HCT116 (cell line): ENCODE results near the gene NEB. TPM values are rescaled to one million over a fixed set of nuclear protein-coding genes. Genes with fewer than 3 reads are reported as not detected.

Experiments used
- ATAC-seq: fragments of 200-7000 bp; cut with Tn5 transposase; 2 replicates; pipeline ENCODE4 v1.9.1; 2020; ENCODE audit warnings: mild to moderate bottlenecking, moderate library complexity
- BruUV-seq: library from RNA; stranded (reverse); fragments of 400-500 nt; replicated peaks from 2 replicates; lab custom pipeline; 2021; lab: Mats Ljungman, UMichigan
- CTCF ChIA-PET: fragments of 300-600 bp; sonication (Branson Sonifier 250); formaldehyde crosslinking; loops from one replicate; lab custom pipeline; 2021; ENCODE audit warnings: antibody characterized with exemption; lab: Charles Lee
- POLR2A ChIA-PET: fragments of 300-600, 350-600 bp; sonication (Branson Sonifier 250); formaldehyde crosslinking; loops from one replicate; lab custom pipeline; 2021; ENCODE audit warnings: antibody characterized with exemption; lab: Charles Lee
- RAD21 ChIA-PET, 2 experiments: fragments of 300-600 bp; sonication (Branson Sonifier 250); formaldehyde crosslinking; loops; one replicate each; lab custom pipeline; 2023; ENCODE audit warnings: low total read pairs in 2 of 2; ENCODE audit not compliant: uncharacterized antibody in 2 of 2, unreplicated experiment in 2 of 2, low non-redundant PET in 1 of 2; lab: Charles Lee
- DNase-seq: peaks from one replicate; pipeline ENCODE4 v3.0.0-alpha.2; 2010; ENCODE audit warnings: low read depth, low spot score
- H2AFZ ChIP-seq: fragments of 200-600 bp; shearing (Covaris generic), sonication (generic); 2 replicates; pipeline ENCODE4 v1.6.1; 2017; ENCODE audit warnings: low read depth, mixed run types, mixed read lengths, antibody characterized with exemption, low read length; ENCODE audit not compliant: poor library complexity, severe bottlenecking
- H3K27ac ChIP-seq: 2 replicates; pipeline ENCODE4 v1.5.1; 2012; ENCODE audit warnings: low read depth, low read length
- H3K27me3 ChIP-seq: fragments of 200-600 bp; sonication (generic); 2 replicates; pipeline ENCODE4 v1.6.1; 2016; ENCODE audit warnings: mixed run types, low read length, mixed read lengths; ENCODE audit not compliant: insufficient read depth
- H3K36me3 ChIP-seq, 2 experiments: fragments of 200-500 bp in 1 of 2; fragments of 200-600 bp in 1 of 2; sonication (Bioruptor generic) in 1 of 2; sonication (generic) in 1 of 2; 2 replicates each; pipeline versions ENCODE4 v1.5.1 to v1.6.1; 2014 to 2016; ENCODE audit warnings: low read length in 2 of 2, inconsistent platforms in 1 of 2, mixed read lengths in 1 of 2, mixed run types in 1 of 2; ENCODE audit not compliant: insufficient read depth in 2 of 2, control insufficient read depth in 1 of 2
- H3K4me1 ChIP-seq, 2 experiments: fragments of 200-600 bp in 1 of 2; sonication (generic) in 1 of 2; 2 replicates each; pipeline versions ENCODE4 v1.5.1 to v1.6.1; 2012 to 2017; ENCODE audit warnings: low read length in 2 of 2, inconsistent platforms in 1 of 2, mild to moderate bottlenecking in 1 of 2, mixed read lengths in 1 of 2, mixed run types in 1 of 2, moderate library complexity in 1 of 2; ENCODE audit not compliant: insufficient read depth in 2 of 2, control insufficient read depth in 1 of 2
- H3K4me2 ChIP-seq: fragments of 200-600 bp; sonication (generic); 2 replicates; pipeline ENCODE4 v1.6.1; 2017; ENCODE audit warnings: mixed run types, low read length, mixed read lengths
- H3K4me3 ChIP-seq, 2 experiments: fragments of 200-600 bp in 1 of 2; sonication (generic) in 1 of 2; replicated peaks in 1 of 2; 2 replicates each; pipeline ENCODE4 v1.5.1; 2011 to 2016; ENCODE audit warnings: low read length in 2 of 2, control low read depth in 1 of 2, low read depth in 1 of 2, mild to moderate bottlenecking in 1 of 2, mixed read lengths in 1 of 2, mixed run types in 1 of 2
- H3K79me2 ChIP-seq: fragments of 200-600 bp; sonication (generic); 2 replicates; pipeline ENCODE4 v1.6.1; 2017; ENCODE audit warnings: mild to moderate bottlenecking, mixed run types, low read length, moderate library complexity, mixed read lengths; ENCODE audit not compliant: insufficient read depth
- H3K9ac ChIP-seq: fragments of 200-600 bp; sonication (generic); 2 replicates; pipeline ENCODE4 v1.6.1; 2016; ENCODE audit warnings: low read length, mixed read lengths
- H3K9me2 ChIP-seq: fragments of 200-600 bp; sonication (generic), shearing (Covaris generic); 2 replicates; pipeline ENCODE4 v1.6.1; 2017; ENCODE audit warnings: mixed run types, mild to moderate bottlenecking, moderate library complexity; ENCODE audit not compliant: insufficient read depth
- H3K9me3 ChIP-seq, 2 experiments: fragments of 200-500 bp in 1 of 2; fragments of 200-600 bp in 1 of 2; sonication (Bioruptor generic) in 1 of 2; sonication (generic) in 1 of 2; 2 replicates each; pipeline ENCODE4 v1.6.1; 2014 to 2017; ENCODE audit warnings: low read length in 2 of 2, mixed read lengths in 2 of 2, inconsistent platforms in 1 of 2, low read depth in 1 of 2, mild to moderate bottlenecking in 1 of 2, mixed run types in 1 of 2, moderate library complexity in 1 of 2; ENCODE audit not compliant: control insufficient read depth in 1 of 2, insufficient read depth in 1 of 2
- H4K20me1 ChIP-seq: fragments of 200-600 bp; sonication (generic), shearing (Covaris generic); 2 replicates; pipeline ENCODE4 v1.6.1; 2017; ENCODE audit warnings: mixed run types, mild to moderate bottlenecking, moderate library complexity; ENCODE audit not compliant: insufficient read depth
- ATF3 ChIP-seq: IDR thresholded peaks from 2 replicates; pipeline ENCODE4 v1.6.1; 2012
- CBX3 ChIP-seq: IDR thresholded peaks from 2 replicates; pipeline ENCODE4 v1.6.1; 2012; ENCODE audit warnings: low read depth
- CEBPB ChIP-seq: IDR thresholded peaks from 2 replicates; pipeline ENCODE4 v1.6.1; 2012; ENCODE audit warnings: low read depth
- CTCF ChIP-seq, 3 experiments: fragments of 200-600 bp in 1 of 3; sonication (generic) in 1 of 3; IDR thresholded peaks in 2 of 3; conservative IDR thresholded peaks in 1 of 3; 2 replicates each; pipeline ENCODE4 v1.5.1; 2012 to 2017; ENCODE audit warnings: low read depth in 2 of 3, low read length in 2 of 3, antibody characterized with exemption in 1 of 3, borderline replicate concordance in 1 of 3, control low read depth in 1 of 3, mild to moderate bottlenecking in 1 of 3, mixed read lengths in 1 of 3, mixed run types in 1 of 3, moderate library complexity in 1 of 3; ENCODE audit not compliant: insufficient read depth in 1 of 3
- EZH2 ChIP-seq: fragments of 200-600 bp; sonication (generic); IDR thresholded peaks from 2 replicates; pipeline ENCODE4 v1.6.1; 2017; ENCODE audit warnings: antibody characterized with exemption, mixed run types
- EZH2phosphoT487 ChIP-seq: fragments of 200-600 bp; IDR thresholded peaks from 2 replicates; pipeline ENCODE4 v1.6.1; 2018; ENCODE audit warnings: antibody characterized with exemption, borderline replicate concordance
- MAX ChIP-seq: IDR thresholded peaks from 2 replicates; pipeline ENCODE4 v1.6.1; 2012
- POLR2A ChIP-seq: IDR thresholded peaks from 2 replicates; pipeline ENCODE4 v1.7.0; 2011; ENCODE audit warnings: borderline replicate concordance; ENCODE audit not compliant: insufficient read depth, insufficient read length; ENCODE audit errors: extremely low read depth
- POLR2AphosphoS5 ChIP-seq: IDR thresholded peaks from 2 replicates; pipeline ENCODE4 v1.6.1; 2011; ENCODE audit warnings: mild to moderate bottlenecking, low read depth, low read length, moderate library complexity
- RAD21 ChIP-seq: IDR thresholded peaks from 2 replicates; pipeline ENCODE4 v1.6.1; 2012; ENCODE audit warnings: low read depth, mild to moderate bottlenecking
- REST ChIP-seq: IDR thresholded peaks from 2 replicates; pipeline ENCODE4 v1.6.1; 2012; ENCODE audit warnings: low read depth
- SP1 ChIP-seq: IDR thresholded peaks from 2 replicates; pipeline ENCODE4 v1.6.1; 2012; ENCODE audit warnings: low read depth
- SRF ChIP-seq: IDR thresholded peaks from 2 replicates; pipeline ENCODE4 v1.6.1; 2012; ENCODE audit warnings: low read depth
- TCF7L2 ChIP-seq: IDR thresholded peaks from 2 replicates; pipeline ENCODE4 v1.7.0; 2011; ENCODE audit warnings: borderline replicate concordance, inconsistent platforms; ENCODE audit not compliant: insufficient read depth, insufficient read length; ENCODE audit errors: extremely low read depth
- YY1 ChIP-seq: IDR thresholded peaks from 2 replicates; pipeline ENCODE4 v1.6.1; 2011; ENCODE audit warnings: low read length, low read depth, moderate library complexity, mild to moderate bottlenecking; ENCODE audit not compliant: insufficient replicate concordance; ENCODE audit errors: extremely low read depth
- ZFX ChIP-seq: fragments of 450-650 bp; IDR thresholded peaks from 2 replicates; pipeline ENCODE4 v1.6.1; 2017
- intact Hi-C: fragments of 100-400 bp; cut with micrococcal nuclease; formaldehyde crosslinking; loops from 2 replicates; pipeline ENCODE4 v1.10.0; 2022
- total RNA-seq: library from RNA; stranded (reverse); gene quantifications from one replicate; pipeline ENCODE4 v1.2.1, GENCODE V29; 2021; ENCODE audit not compliant: unreplicated experiment

NEB gene
- total RNA-seq, 1 experiment from 2014 or later: 0.34 TPM

- Histone ChIP-seq H3K9me2 (no peaks in the 10 kb centered on the region), H3K27me3 (no peaks in the 10 kb centered on the region), H4K20me1 (no peaks in the 10 kb centered on the region), H3K4me2 (no peak overlapping the region), H3K36me3 (no peaks in the 10 kb centered on the region), H3K4me1 (no peaks in the 10 kb centered on the region), H3K9ac (no peak overlapping the region), H3K4me3 (no peak overlapping the region), H3K27ac (no peak overlapping the region), H3K79me2 (no peaks in the 10 kb centered on the region), H2AFZ (no peak overlapping the region), H3K9me3 (no peaks in the 10 kb centered on the region)
- ChIA-PET CTCF (no interaction called here), RAD21 (no interaction called here), POLR2A (no interaction called here)
- no TSS peak for BruUV-seq
- ATAC-seq (no peak), DNase-seq (no peak)
- no peak for TF ChIP-seq SRF
- TF ChIP-seq MAX: no peak
- TF ChIP-seq REST: no peak
- no peak for TF ChIP-seq EZH2
- no peak for TF ChIP-seq RAD21
- no peak for TF ChIP-seq CEBPB
- TF ChIP-seq SP1: no peak
- TF ChIP-seq CTCF (IDR thresholded peaks at IDR 0.05 in 2 of 3, conservative IDR thresholded peaks at IDR 0.05 in 1 of 3; ENCODE audit: borderline replicate concordance in 1 of 3, insufficient read depth in 1 of 3, low read depth in 2 of 3, low read length in 2 of 3): no peak
- no peak for TF ChIP-seq POLR2AphosphoS5
- no peak for TF ChIP-seq YY1
- no peak for TF ChIP-seq ATF3
- no peak for TF ChIP-seq ZFX
- TF ChIP-seq TCF7L2: no peak
- TF ChIP-seq EZH2phosphoT487: no peak
- no peak for TF ChIP-seq POLR2A
- TF ChIP-seq CBX3: no peak
- intact Hi-C loops: loop anchor here (10.0 kb wide), 1 partner anchor 1026 kb away; no protein-coding TSS in a partner anchor
Measured at GRCh38 chr2:151620761-151621160, 113.5 kb downstream of the NEB start.
